HUES64 (cell line): ENCODE data around the gene INTS6.

Experiments
- H3K27ac ChIP-seq: 2 replicates; pipeline ENCODE4 v1.7.0; 2013; ENCODE audit warnings: low read depth, low read length, inconsistent platforms
- H3K27me3 ChIP-seq: 2 replicates; pipeline ENCODE4 v1.6.1; 2013; ENCODE audit warnings: mild to moderate bottlenecking, low read length; ENCODE audit not compliant: insufficient read depth
- H3K36me3 ChIP-seq: 2 replicates; pipeline ENCODE4 v1.6.1; 2013; ENCODE audit warnings: mild to moderate bottlenecking, low read length; ENCODE audit not compliant: insufficient read depth
- H3K4me1 ChIP-seq: 2 replicates; pipeline ENCODE4 v1.6.1; 2013; ENCODE audit warnings: mild to moderate bottlenecking, low read length, moderate library complexity; ENCODE audit not compliant: insufficient read depth
- H3K4me3 ChIP-seq: 2 replicates; pipeline ENCODE4 v1.5.1; 2013; ENCODE audit warnings: mild to moderate bottlenecking, low read length, moderate library complexity
- H3K9ac ChIP-seq: 2 replicates; pipeline ENCODE4 v1.6.1; 2013; ENCODE audit warnings: mild to moderate bottlenecking, low read depth, low read length
- H3K9me3 ChIP-seq: 2 replicates; pipeline ENCODE4 v1.6.1; 2013; ENCODE audit warnings: low read depth, low read length; ENCODE audit not compliant: insufficient read depth
- WGBS: fragments of 150-250, 120-280 bp; methylation state at CpG from one replicate; pipeline ENCODE4 v1.1.7; 2013; ENCODE audit warnings: missing lambda C conversion rate; 5-methylcytosine and 5-hydroxymethylcytosine counted together

Gene INTS6

DNA sequence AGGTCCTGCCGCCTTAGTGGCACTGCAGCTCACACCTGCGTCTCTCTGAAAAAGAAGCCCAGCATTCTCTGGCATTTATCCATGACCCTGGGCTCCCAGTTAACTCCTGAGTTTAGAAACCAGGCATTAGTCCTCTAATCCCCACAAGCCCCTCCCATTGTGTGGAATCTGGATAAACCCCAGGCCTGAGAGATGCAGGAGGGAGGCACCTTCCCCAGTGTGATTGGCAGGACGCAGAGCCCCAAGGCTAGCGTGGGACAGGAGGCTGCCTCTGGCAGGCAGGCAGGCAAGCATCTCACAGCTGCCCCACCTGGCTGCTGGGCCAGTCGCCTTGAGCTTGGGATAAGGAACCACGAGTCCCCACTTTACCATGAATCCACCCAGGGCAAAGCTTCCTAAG is 124.3 kb downstream of the INTS6 start:
- 46% methylated on average over 6 of the region's 6 CpGs for WGBS
- Histone ChIP-seq H3K4me1 (peaks cover 21% of the 10 kb centered on the region; the same call in 1 of the 2 replicates), H3K4me3 (no peak overlapping the region), H3K36me3 (no peaks in the 10 kb centered on the region), H3K27me3 (no peaks in the 10 kb centered on the region), H3K9me3 (no peaks in the 10 kb centered on the region), H3K9ac (no peak overlapping the region), H3K27ac (no peak overlapping the region)

DNA sequence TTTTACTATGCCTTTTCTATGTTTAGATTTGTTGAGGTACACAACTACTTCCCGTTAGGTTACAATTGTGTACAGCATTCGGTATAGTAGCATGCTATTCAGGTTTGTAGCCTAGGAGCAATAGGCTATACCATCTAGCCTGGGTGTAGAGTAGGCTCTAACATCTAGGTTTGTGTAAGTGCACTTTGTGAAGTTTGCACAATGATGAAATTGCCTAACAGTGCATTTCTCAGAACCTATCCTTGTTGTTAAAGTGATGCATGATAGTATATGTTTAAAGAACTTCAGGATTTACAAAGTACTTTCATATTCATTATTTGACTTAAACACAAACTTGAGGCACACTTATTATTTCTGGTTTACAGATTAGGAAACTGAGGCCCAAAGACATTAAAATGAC is 124.9 kb downstream of the INTS6 start:
- WGBS: 96% methylated on average over 2 of the region's 2 CpGs
- Histone ChIP-seq H3K9me3 (no peaks in the 10 kb centered on the region), H3K9ac (no peak overlapping the region), H3K4me1 (peaks cover 21% of the 10 kb centered on the region; the same call in 1 of the 2 replicates), H3K27me3 (no peaks in the 10 kb centered on the region), H3K27ac (no peak overlapping the region), H3K36me3 (no peaks in the 10 kb centered on the region), H3K4me3 (no peak overlapping the region)

DNA sequence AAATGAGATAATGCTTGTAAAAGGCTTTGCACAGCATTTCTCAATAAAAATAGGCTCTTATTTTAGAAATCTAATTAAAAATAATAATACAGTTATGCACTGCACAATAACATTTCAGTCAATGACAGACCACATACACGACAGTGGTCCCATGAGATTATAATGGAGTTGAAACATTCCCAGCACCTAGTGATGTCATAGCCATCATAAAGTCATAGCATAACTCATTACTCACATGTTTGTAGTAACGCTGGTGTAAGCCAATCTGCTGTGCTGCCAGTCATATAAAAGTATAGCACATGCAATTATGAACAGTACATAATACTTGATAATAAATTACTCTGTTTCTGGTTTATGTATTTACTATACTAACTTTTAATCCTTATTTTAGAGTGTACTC is 126.1 kb downstream of the INTS6 start:
- Histone ChIP-seq H3K4me3 (no peak overlapping the region), H3K4me1 (peaks cover 21% of the 10 kb centered on the region; the same call in 1 of the 2 replicates), H3K36me3 (no peaks in the 10 kb centered on the region), H3K27ac (no peak overlapping the region), H3K27me3 (no peaks in the 10 kb centered on the region), H3K9ac (no peak overlapping the region), H3K9me3 (no peaks in the 10 kb centered on the region)
- WGBS: 86% methylated on average over 2 of the region's 2 CpGs

DNA sequence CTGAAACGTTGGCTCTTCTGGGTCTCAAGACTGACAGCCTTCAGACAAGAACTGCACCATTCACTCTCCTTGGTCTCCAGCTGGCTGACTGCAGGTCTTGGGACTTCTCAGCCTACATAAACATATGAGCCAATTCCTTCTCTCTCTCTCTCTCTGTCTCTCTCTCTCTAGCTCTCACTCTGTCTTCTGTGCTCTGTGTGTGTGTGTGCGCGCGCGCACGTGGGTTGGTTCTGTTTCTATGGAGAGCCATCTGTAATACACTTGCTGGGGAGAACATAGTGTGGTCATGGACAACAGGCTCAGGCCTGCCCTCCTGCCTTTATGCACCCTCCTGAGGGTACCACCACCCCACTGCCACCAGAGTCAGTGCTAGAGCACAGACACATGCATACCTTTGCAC is 127.0 kb downstream of the INTS6 start:
- peaks cover 21% of the 10 kb centered on the region; the same call in 1 of the 2 replicates for H3K4me1 ChIP-seq
- H3K9ac ChIP-seq: no peak overlapping the region
- WGBS: 85% methylated on average over 2 of the region's 6 CpGs
- no peak overlapping the region for H3K4me3 ChIP-seq
- H3K36me3 ChIP-seq: no peaks in the 10 kb centered on the region
- no peaks in the 10 kb centered on the region for H3K27me3 ChIP-seq
- H3K9me3 ChIP-seq: no peaks in the 10 kb centered on the region
- H3K27ac ChIP-seq: no peak overlapping the region

DNA sequence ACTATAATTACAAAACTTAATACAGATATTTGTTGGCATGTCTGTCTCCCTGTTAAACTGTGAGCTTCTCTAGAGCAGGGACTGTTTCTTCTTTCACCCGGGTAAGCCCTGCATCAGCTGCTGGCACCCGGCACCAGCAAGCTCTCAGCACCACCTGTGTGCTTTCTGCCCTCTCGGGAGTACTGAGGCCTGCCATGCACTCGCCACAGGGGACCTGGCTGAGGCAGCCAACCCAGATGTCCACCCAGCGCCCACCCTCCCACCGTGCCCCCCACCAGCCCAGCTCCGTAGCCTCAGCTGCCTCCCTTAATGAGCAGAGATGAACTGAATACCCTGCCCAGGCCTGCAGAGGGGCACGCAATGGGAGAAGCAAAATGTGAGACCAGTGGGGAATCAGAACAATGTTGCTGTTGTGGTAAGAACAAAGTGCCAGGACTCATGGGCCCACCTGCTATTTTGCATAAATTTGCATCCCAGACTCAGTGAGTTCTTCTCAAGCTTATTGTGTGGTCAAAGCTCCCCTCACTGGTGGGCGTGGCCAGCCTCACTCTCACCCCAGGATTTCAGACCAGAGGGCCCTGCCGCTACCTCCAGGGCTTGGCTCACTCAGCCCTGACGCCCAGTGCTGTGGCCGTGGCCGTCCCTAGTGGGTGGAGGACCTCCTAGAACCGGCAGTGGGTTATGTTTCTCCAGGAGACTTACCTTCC is 128.0 kb downstream of the INTS6 start:
- peaks cover 21% of the 10 kb centered on the region; the same call in 1 of the 2 replicates for H3K4me1 ChIP-seq
- no peaks in the 10 kb centered on the region for H3K9me3 ChIP-seq
- no peaks in the 10 kb centered on the region for H3K27me3 ChIP-seq
- H3K4me3 ChIP-seq: no peak overlapping the region
- 75% methylated on average over 14 of the region's 14 CpGs for WGBS
- H3K9ac ChIP-seq: no peak overlapping the region
- H3K27ac ChIP-seq: no peak overlapping the region
- no peaks in the 10 kb centered on the region for H3K36me3 ChIP-seq

DNA sequence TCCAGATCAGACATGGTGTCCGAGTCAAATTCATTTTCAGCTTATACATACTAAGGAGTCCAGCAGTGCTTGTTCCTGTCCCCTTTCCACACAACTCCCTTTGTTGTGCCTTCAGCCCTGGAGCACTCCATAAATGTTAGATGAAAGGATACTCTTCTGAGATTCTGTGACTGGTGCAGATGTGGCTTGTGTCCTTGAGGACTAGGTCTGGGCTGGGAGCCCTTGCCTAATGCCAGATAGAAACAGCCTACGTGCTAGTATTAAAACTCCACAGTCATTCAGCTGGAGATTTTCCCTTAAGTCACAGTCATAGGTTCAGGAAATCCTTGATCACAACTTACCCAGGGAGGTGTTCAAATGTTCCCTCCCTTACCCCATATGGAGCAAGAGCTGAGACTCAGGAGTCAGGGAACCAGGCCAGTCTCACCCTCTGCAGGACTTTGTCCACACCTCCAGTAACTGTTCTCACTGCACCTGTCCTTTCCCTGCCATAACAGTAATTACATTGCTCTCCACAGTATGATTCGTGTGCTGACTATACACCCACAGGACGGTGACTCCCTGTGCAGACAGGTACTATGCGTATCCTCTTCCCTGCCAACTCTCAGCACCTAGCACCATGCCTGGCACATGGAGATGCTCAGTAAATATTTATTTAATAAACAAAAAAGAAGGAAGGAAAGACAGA is 128.9 kb downstream of the INTS6 start:
- Histone ChIP-seq H3K27me3 (no peaks in the 10 kb centered on the region), H3K9ac (no peak overlapping the region)

DNA sequence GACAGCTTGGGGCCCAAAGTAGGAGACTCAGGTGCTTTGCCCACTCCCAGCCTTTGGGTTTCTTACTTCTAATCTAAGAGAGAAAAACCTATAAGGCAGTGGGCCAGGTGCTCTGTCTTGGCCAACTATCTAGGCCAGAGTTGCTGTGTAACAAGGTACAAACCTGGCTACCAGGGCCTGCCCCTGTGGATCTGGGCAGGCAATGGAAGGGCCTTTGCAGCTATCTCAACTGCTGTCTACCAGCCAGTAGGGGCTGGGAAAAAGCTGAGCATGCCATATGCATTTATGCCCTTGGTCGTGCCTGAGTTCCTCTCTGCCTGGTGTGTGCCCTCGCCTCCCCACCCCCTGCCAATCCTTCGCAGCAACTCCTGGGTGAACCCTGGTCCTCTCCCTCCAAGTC is 130.0 kb downstream of the INTS6 start:
- no peaks in the 10 kb centered on the region for H3K36me3 ChIP-seq
- H3K4me3 ChIP-seq: no peak overlapping the region
- H3K9ac ChIP-seq: no peak overlapping the region
- peaks cover 15% of the 10 kb centered on the region; the same call in 1 of the 2 replicates for H3K4me1 ChIP-seq
- 84% methylated on average over 3 of the region's 3 CpGs for WGBS
- H3K27ac ChIP-seq: no peak overlapping the region
- no peaks in the 10 kb centered on the region for H3K9me3 ChIP-seq
- H3K27me3 ChIP-seq: no peaks in the 10 kb centered on the region

More for the DNA sequence above, 128.9 kb downstream of the INTS6 start:
- H3K36me3 ChIP-seq: no peaks in the 10 kb centered on the region
- H3K4me1 ChIP-seq: peaks cover 21% of the 10 kb centered on the region; the same call in 1 of the 2 replicates
- H3K27ac ChIP-seq: no peak overlapping the region
- no peaks in the 10 kb centered on the region for H3K9me3 ChIP-seq
- 81% methylated on average over 5 of the region's 5 CpGs for WGBS
- H3K4me3 ChIP-seq: no peak overlapping the region

DNA sequence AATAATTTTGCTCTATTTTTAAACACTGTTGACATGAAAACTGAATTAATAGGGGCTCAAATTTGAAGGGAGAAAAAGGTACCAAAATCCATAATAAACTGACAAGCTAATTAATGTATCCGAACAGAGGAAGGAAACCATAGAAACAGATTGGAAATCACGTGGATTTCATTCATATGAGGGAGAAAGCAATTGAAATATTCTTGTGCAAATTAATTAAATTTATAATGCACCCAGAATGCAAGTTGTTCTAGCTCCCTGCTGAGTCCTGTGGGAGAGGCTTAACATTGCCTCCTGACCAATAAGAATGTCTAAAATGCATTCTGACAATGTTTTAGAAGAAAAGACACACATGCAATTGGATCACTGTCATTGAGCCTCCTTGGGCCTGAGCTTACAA is 131.0 kb downstream of the INTS6 start:
- WGBS: 92% methylated on average over 2 of the region's 2 CpGs
- H3K9ac ChIP-seq: no peak overlapping the region

DNA sequence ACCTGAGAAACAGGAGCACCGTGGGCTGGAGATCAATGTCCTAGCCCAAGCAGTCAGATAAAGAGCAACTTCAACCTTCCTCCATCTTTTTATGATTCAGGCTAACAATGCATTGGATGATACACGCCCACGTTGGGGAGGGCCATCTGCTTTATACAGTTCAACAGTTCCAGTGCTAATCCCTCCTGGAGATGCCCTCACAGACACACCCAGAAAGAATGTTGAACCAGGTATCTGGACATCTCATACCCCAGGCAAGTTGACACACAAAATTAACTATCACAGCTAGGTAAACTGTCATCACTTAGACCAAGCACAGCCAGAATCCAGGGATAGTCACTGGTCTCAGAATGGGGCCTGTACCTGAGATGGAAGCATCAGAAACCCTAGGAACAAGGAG is 134.0 kb downstream of the INTS6 start:
- H3K27ac ChIP-seq: no peak overlapping the region
- no peak overlapping the region for H3K9ac ChIP-seq
- no peak overlapping the region for H3K4me3 ChIP-seq
- H3K27me3 ChIP-seq: no peaks in the 10 kb centered on the region
- peaks cover 14% of the 10 kb centered on the region for H3K4me1 ChIP-seq
- no peaks in the 10 kb centered on the region for H3K36me3 ChIP-seq
- whole genome bisulfite sequencing: 93% methylated on average over 3 of the region's 3 CpGs
- no peaks in the 10 kb centered on the region for H3K9me3 ChIP-seq

More for the DNA sequence above, 131.0 kb downstream of the INTS6 start:
- Histone ChIP-seq H3K27ac (no peak overlapping the region), H3K4me3 (no peak overlapping the region), H3K4me1 (peaks cover 15% of the 10 kb centered on the region; the same call in 1 of the 2 replicates), H3K9me3 (no peaks in the 10 kb centered on the region), H3K36me3 (no peaks in the 10 kb centered on the region), H3K27me3 (no peaks in the 10 kb centered on the region)

DNA sequence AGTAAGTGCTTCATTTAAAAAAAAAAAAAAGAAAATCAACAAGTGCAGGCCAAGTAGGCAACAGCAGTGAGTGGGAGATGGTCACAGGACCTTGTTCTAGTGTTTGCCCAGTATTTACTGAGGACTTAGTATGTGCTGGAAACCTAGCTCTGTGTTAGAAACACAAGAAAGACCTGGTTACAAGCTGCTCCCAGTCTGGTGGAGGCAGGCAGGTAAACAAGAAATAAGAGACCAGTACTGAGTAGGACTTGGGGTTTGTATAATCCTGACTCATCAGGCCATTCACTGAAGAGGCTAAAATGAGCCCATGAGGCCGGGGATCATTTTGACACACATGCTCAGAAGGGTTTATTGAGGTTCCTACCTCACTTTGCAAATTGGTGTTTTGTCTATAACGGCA is 134.8 kb downstream of the INTS6 start:
- no peaks in the 10 kb centered on the region for H3K27me3 ChIP-seq
- no peaks in the 10 kb centered on the region for H3K9me3 ChIP-seq
- no peak overlapping the region for H3K4me3 ChIP-seq
- H3K36me3 ChIP-seq: no peaks in the 10 kb centered on the region
- peaks cover 14% of the 10 kb centered on the region for H3K4me1 ChIP-seq
- H3K27ac ChIP-seq: no peak overlapping the region
- 96% methylated on average over 2 of the region's 2 CpGs for WGBS
- H3K9ac ChIP-seq: no peak overlapping the region

DNA sequence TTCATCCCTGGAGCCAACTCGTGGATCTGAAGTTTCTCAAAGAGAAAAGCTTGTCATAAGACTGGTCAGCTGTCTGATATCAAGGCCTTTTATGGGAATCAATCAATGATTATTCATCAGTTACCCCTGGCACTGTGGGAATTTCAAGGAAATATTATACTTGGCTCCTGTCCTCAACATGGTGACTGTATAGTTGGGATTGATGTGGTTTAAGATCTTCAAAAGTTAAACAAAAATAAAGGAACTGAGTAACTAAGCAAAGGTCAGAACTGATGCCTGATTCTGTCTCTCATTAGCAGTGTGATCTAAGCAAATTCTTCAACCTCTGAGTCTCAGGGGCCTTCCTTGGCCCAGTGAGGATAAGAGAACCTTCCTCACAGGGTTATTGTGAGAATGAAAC is 135.6 kb downstream of the INTS6 start:
- no peaks in the 10 kb centered on the region for H3K27me3 ChIP-seq
- WGBS: 92% methylated on average over 1 of the region's 1 CpG
- no peak overlapping the region for H3K4me3 ChIP-seq
- H3K9me3 ChIP-seq: no peaks in the 10 kb centered on the region
- H3K4me1 ChIP-seq: peaks cover 14% of the 10 kb centered on the region
- no peaks in the 10 kb centered on the region for H3K36me3 ChIP-seq
- no peak overlapping the region for H3K9ac ChIP-seq
- H3K27ac ChIP-seq: no peak overlapping the region
